Fibroblast of lung (primary cell): ENCODE results near the gene GABBR1. TPM values are rescaled to one million over a fixed set of nuclear protein-coding genes. Genes with fewer than 3 reads are reported as not detected.
A peak's percentile ranks its signal among the peaks of the same experiment; 100 is the strongest.

Source experiments
- DNase-seq, 2 donors: peaks; one replicate each; pipeline versions ENCODE4 v3.0.0 to v3.0.0-alpha.2; 2010; ENCODE audit warnings: low read depth in 2 of 2
- H2AFZ ChIP-seq: 2 replicates; pipeline ENCODE4 v1.5.1; 2012; ENCODE audit warnings: low read length, control low read depth, inconsistent platforms
- H3K27ac ChIP-seq: 2 replicates; pipeline ENCODE4 v1.5.1; 2011; ENCODE audit warnings: low read length, control low read depth; ENCODE audit not compliant: insufficient read depth
- H3K27me3 ChIP-seq: 2 replicates; pipeline ENCODE4 v1.5.1; 2011; ENCODE audit warnings: mild to moderate bottlenecking, low read length; ENCODE audit not compliant: control insufficient read depth, insufficient read depth
- H3K36me3 ChIP-seq: 2 replicates; pipeline ENCODE4 v1.5.1; 2011; ENCODE audit warnings: low read length; ENCODE audit not compliant: control insufficient read depth, insufficient read depth
- H3K4me1 ChIP-seq: 2 replicates; pipeline ENCODE4 v1.5.1; 2011; ENCODE audit warnings: low read length; ENCODE audit not compliant: control insufficient read depth, insufficient read depth; ENCODE audit errors: extremely low read depth
- H3K4me2 ChIP-seq: 2 replicates; pipeline ENCODE4 v1.5.1; 2011; ENCODE audit warnings: low read length, control low read depth; ENCODE audit not compliant: insufficient read depth; ENCODE audit errors: extremely low read depth
- H3K4me3 ChIP-seq, 4 experiments: fragments of 200-600 bp in 1 of 4; sonication (generic) in 1 of 4; replicated peaks in 1 of 4; 2 replicates each; pipeline ENCODE4 v1.5.1; 2011 to 2016; ENCODE audit warnings: low read length in 4 of 4, low read depth in 3 of 4, mild to moderate bottlenecking in 3 of 4, control low read depth in 2 of 4, inconsistent platforms in 1 of 4, mixed read lengths in 1 of 4; ENCODE audit not compliant: insufficient read depth in 1 of 4; ENCODE audit errors: control extremely low read depth in 1 of 4
- H3K79me2 ChIP-seq: 2 replicates; pipeline ENCODE4 v1.5.1; 2012; ENCODE audit warnings: mild to moderate bottlenecking, low read length, inconsistent platforms; ENCODE audit not compliant: control insufficient read depth, insufficient read depth
- H3K9ac ChIP-seq: 2 replicates; pipeline ENCODE4 v1.5.1; 2011; ENCODE audit warnings: mild to moderate bottlenecking, low read length, control low read depth; ENCODE audit not compliant: insufficient read depth
- H3K9me3 ChIP-seq: 2 replicates; pipeline ENCODE4 v1.5.1; 2012; ENCODE audit warnings: low read depth, low read length; ENCODE audit not compliant: control insufficient read depth, insufficient read depth
- H4K20me1 ChIP-seq: 2 replicates; pipeline ENCODE4 v1.5.1; 2011; ENCODE audit warnings: low read length; ENCODE audit not compliant: control insufficient read depth, insufficient read depth; ENCODE audit errors: extremely low read depth
- CTCF ChIP-seq, 2 donors: IDR thresholded peaks in 1 of 2; conservative IDR thresholded peaks in 1 of 2; 1 replicate in 1 of 2; 2 replicates in 1 of 2; pipeline ENCODE4 v1.5.1; 2011 to 2012; ENCODE audit warnings: low read length in 2 of 2, control low read depth in 1 of 2, inconsistent platforms in 1 of 2, low read depth in 1 of 2, mild to moderate bottlenecking in 1 of 2
- EZH2 ChIP-seq: IDR thresholded peaks from 2 replicates; pipeline ENCODE4 v1.5.1; 2012; ENCODE audit warnings: low read length, control low read depth, mild to moderate bottlenecking; ENCODE audit errors: missing control alignments
- polyA plus RNA-seq, 2 donors: library from polyadenylated mRNA; depleted of rRNA in 1 of 2; stranded (reverse) in 1 of 2; unstranded in 1 of 2; fragments of >200 nt; gene quantifications; 2 replicates each; pipeline ENCODE4 v1.2.1, GENCODE V29; 2011 to 2012; ENCODE audit warnings: missing spikeins in 1 of 2
- total RNA-seq: library from RNA; depleted of rRNA; stranded (reverse); fragments of >200 nt; gene quantifications from 2 replicates; pipeline ENCODE4 v1.2.1, GENCODE V29; 2014

GABBR1 gene
- total and polyA plus RNA-seq, 2 donors (not counting 1 experiment from before 2014, with no cell fraction given): 10.9 to 13.4 TPM

DNA sequence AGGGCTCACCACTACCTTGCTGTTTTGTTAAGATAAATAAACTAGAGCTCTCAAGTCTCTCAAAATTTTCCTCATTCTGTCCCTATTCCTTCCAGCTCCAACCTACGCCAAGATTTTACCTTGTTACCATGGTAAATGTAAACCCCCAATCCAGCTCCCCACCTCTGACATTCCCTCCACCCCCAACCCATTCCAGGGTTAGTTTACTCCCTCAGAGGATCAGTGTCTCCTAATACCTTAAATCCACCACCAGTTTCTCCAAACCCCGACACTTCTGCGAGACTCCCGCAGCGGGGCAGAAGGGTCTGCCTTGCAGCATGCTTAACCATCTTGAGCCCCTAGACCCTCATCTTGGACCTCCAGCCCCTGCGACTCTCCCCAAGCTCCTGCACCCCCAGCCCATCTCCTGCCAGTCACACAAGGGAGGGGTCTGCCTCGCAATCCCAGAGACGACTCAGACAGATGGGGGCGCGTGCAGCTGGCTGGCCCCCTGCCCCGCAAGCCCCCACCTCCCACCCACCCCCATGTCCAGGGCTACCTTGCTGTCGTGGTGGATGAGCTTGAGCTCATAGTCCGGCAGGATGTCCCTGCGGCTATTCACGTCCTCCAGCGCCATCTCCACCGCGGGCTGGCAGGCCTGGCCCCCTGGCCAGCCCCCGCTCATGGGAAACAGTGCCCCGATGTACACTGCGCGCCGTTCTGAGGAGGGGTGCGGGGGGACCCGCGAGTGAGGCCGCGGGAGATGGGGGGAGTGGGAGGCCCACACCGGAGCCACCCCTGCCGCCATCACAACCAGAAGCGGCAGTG is 5.8 kb downstream of the GABBR1 start:
- Histone ChIP-seq H3K9me3 (no peaks in the 10 kb centered on the region), H2AFZ (no peak overlapping the region), H3K4me2 (peak overlapping the region; percentile 81), H3K79me2 (no peaks in the 10 kb centered on the region), H4K20me1 (no peaks in the 10 kb centered on the region), H3K36me3 (peaks cover 6% of the 10 kb centered on the region), H3K27me3 (no peaks in the 10 kb centered on the region), H3K4me1 (peaks cover 10% of the 10 kb centered on the region), H3K9ac (peak overlapping the region; percentile 48), H3K27ac (peak overlapping the region; percentile 26), H3K4me3 (peak overlapping the region; percentile 52 to 82 (median 64))
- TF ChIP-seq EZH2 (no peak), CTCF (conservative IDR thresholded peaks at IDR 0.05 in 1 of 2, IDR thresholded peaks at IDR 0.05 in 1 of 2; ENCODE audit: low read depth in 1 of 2, low read length in 2 of 2) (no peak)
- no peak for DNase-seq

- peaks cover 6% of the 10 kb centered on the region for H3K4me1 ChIP-seq
- H3K4me3 ChIP-seq: no peak overlapping the region
- no peak overlapping the region for H3K4me2 ChIP-seq
- no peak overlapping the region for H3K27ac ChIP-seq
- no peak for DNase-seq
- no peaks in the 10 kb centered on the region for H3K79me2 ChIP-seq
- TF ChIP-seq EZH2: no peak
- TF ChIP-seq CTCF (conservative IDR thresholded peaks at IDR 0.05 in 1 of 2, IDR thresholded peaks at IDR 0.05 in 1 of 2; ENCODE audit: low read depth in 1 of 2, low read length in 2 of 2): no peak
- no peaks in the 10 kb centered on the region for H4K20me1 ChIP-seq
- H3K36me3 ChIP-seq: peaks cover 6% of the 10 kb centered on the region
- no peaks in the 10 kb centered on the region for H3K27me3 ChIP-seq
- no peaks in the 10 kb centered on the region for H3K9me3 ChIP-seq
- no peak overlapping the region for H3K9ac ChIP-seq
- no peak overlapping the region for H2AFZ ChIP-seq
Measured at GRCh38 chr6:29625337-29625930, 7.5 kb downstream of the GABBR1 start.

DNA sequence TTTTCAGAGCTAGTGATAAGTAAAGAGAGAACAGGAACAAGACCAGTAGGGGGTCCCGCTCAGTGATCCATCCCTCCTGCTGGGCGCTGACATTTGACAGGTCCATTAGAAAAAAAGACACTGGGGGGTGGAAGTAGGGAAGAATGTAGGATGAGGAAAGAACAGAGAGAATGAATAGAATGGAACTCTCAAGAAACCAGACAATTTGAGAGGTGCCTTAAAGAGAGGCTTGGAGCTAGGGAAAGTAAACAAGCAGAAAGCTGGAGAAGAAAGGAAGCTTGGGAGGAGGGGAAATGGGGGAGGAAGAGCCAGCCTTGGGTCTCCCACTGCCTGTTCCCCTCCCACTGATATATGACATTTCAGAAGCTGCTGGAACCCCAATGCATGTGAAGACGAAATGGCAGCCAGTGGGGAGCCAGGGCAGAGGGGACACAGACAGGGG is 8.4 kb downstream of the GABBR1 start:
- peaks cover 6% of the 10 kb centered on the region for H3K4me1 ChIP-seq
- no peak for DNase-seq
- no peak overlapping the region for H3K27ac ChIP-seq
- no peak overlapping the region for H3K4me2 ChIP-seq
- no peak overlapping the region for H2AFZ ChIP-seq
- H3K79me2 ChIP-seq: no peaks in the 10 kb centered on the region
- H3K9me3 ChIP-seq: no peaks in the 10 kb centered on the region
- no peaks in the 10 kb centered on the region for H3K27me3 ChIP-seq
- TF ChIP-seq EZH2: no peak
- TF ChIP-seq CTCF (conservative IDR thresholded peaks at IDR 0.05 in 1 of 2, IDR thresholded peaks at IDR 0.05 in 1 of 2; ENCODE audit: low read depth in 1 of 2, low read length in 2 of 2): no peak
- peaks cover 9% of the 10 kb centered on the region for H3K36me3 ChIP-seq
- H3K9ac ChIP-seq: no peak overlapping the region
- H4K20me1 ChIP-seq: no peaks in the 10 kb centered on the region
- H3K4me3 ChIP-seq: no peak overlapping the region
